Neural cell (in vitro differentiated cells): ENCODE results near the gene SH3PXD2B.

Source experiments
- CTCF ChIP-seq: fragments of 450-650 bp; IDR thresholded peaks from 2 replicates; pipeline ENCODE4 v1.5.1; 2014; ENCODE audit warnings: antibody characterized with exemption, mild to moderate bottlenecking, moderate library complexity; ENCODE audit not compliant: poor library complexity, severe bottlenecking
- EZH2 ChIP-seq: fragments of 200-600, 300-800 bp; shearing (Covaris generic), sonication (generic); IDR thresholded peaks from 2 replicates; pipeline ENCODE4 v1.6.1; 2014; ENCODE audit warnings: antibody characterized with exemption, low read length, borderline replicate concordance, mild to moderate bottlenecking; ENCODE audit not compliant: insufficient read depth, poor library complexity, severe bottlenecking
- POLR2AphosphoS5 ChIP-seq: IDR thresholded peaks from 2 replicates; pipeline ENCODE4 v1.6.1; 2012
- REST ChIP-seq: IDR thresholded peaks from 2 replicates; pipeline ENCODE4 v1.6.1; 2012; ENCODE audit warnings: borderline replicate concordance

- no peak for TF ChIP-seq CTCF
- no peak for TF ChIP-seq REST
- no peak for TF ChIP-seq EZH2
- no peak for TF ChIP-seq POLR2AphosphoS5
Observed at GRCh38 chr5:172487671-172488070, 33.3 kb upstream of the SH3PXD2B start.
